D721Med (cell line): ENCODE measurements around the gene RHOXF2.
"Not testable (repeated sequence)": the region's sequence is repeated elsewhere in the genome, so short reads cannot be mapped to it uniquely, and the experiment has no call there.

Experiments
- DNase-seq: peaks from one replicate; pipeline ENCODE4 v3.0.0; 2011; ENCODE audit warnings: low spot score; ENCODE audit not compliant: insufficient read length
- FAIRE-seq: peaks from 2 replicates; lab custom pipeline; 2011; peaks lifted over from hg19 to GRCh38; lab: Jason Lieb, UNC
- CTCF ChIP-seq: IDR thresholded peaks from 2 replicates; pipeline ENCODE4 v1.5.1; 2012; ENCODE audit warnings: mild to moderate bottlenecking, control low read depth; ENCODE audit not compliant: insufficient read depth; ENCODE audit errors: missing control alignments

RHOXF2 gene, protein sequence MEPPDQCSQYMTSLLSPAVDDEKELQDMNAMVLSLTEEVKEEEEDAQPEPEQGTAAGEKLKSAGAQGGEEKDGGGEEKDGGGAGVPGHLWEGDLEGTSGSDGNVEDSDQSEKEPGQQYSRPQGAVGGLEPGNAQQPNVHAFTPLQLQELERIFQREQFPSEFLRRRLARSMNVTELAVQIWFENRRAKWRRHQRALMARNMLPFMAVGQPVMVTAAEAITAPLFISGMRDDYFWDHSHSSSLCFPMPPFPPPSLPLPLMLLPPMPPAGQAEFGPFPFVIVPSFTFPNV

DNA sequence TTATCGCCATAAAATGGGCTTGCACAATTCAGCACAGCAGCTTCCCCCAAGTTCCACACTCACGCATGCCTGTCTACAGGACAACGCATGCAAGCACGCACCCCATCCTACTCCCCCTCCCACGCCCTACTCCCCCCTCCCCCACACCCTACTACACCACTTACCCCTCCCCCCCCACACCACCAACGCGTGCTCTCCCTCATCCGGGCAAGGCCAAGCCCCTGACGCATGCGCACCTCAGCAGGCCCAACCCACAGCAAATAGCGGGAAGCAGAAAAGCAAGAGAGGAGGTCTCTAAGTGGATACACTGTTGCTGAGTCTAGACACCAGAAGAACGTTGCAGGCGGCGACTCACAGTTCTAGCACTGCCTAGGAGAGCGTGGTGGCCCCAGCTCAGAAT, at the start of gene RHOXF2:
Gene RHOXF2, plus strand, starts transcription at position 301 of the 400 bp plus-strand sequence. CDS start 138 bp downstream, outside the sequence.
- FAIRE-seq, DNase-seq: not testable (repeated sequence)

GRCh38 chrX:120109378-120109777, 49.0 kb upstream of the RHOXF2 start:
- no peak for TF ChIP-seq CTCF
- DNase-seq (no peak), FAIRE-seq (no peak)

GRCh38 chrX:120111611-120112010, 46.8 kb upstream of the RHOXF2 start:
- no peak for TF ChIP-seq CTCF
- FAIRE-seq (no peak), DNase-seq (no peak)

DNA sequence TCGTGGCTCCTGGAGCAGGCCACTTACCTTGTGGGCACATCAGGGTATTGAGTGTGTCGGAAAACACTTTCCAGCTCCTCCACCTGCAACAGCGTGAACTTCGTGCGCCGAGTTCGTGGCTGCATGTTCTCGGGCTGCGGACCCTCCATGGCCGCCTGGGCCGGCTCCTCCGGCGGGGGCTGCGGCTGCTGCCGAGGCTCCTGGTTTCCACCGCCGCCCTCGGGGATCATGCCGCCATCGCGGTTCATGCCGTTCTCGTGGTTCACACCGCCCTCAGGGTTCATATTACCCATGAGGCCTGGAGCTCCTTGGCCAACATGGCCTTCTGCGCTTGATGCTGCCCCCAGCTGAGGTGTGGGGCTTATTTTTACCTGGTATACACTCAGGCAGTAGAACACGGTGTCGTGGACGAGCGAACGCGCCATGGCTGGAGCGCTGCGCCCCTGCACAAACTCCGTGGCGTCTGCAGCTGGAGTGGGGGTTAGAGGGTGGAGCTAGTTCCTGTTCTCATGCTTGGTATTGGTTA, 42.9 kb upstream of the RHOXF2 start, which contains the start of gene RHOXF1:
Gene RHOXF1, minus strand, starts transcription at position 476 of the 526 bp plus-strand sequence. Its CDS starts 51 bp downstream, at position 425.
- TF ChIP-seq CTCF, result no peak
- no peak for FAIRE-seq
- no peak for DNase-seq

- TF ChIP-seq CTCF, result no peak
Observed at GRCh38 chrX:120120223-120120622, 38.2 kb upstream of the RHOXF2 start.

DNA sequence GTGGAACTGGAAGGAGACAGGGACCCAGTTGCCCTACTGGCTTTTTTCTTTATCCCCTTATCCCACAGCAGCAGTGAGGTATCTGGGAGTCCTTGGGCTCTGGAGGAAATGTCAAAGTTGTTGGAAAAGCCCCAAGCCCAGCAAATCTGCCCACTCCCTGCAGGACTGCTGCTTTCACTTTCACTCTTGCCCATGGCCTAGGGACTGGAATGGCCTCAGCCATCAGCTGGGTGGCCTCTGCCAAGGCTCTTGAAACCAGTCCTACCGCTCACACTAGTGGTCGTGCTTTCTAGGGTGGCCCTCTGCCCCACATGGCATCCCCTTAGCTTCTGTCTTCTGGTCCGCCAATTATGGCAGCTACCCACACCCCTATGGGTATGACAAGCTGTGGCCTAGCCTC, 33.0 kb upstream of the RHOXF2 start:
- FAIRE-seq (no peak), DNase-seq (no peak)
- no peak for TF ChIP-seq CTCF

More at GRCh38 chrX:120120223-120120622, 38.2 kb upstream of the RHOXF2 start:
- DNase-seq (no peak), FAIRE-seq (no peak)

GRCh38 chrX:120128306-120128846, 30.0 kb upstream of the RHOXF2 start:
- FAIRE-seq, DNase-seq: not testable (repeated sequence)

DNA sequence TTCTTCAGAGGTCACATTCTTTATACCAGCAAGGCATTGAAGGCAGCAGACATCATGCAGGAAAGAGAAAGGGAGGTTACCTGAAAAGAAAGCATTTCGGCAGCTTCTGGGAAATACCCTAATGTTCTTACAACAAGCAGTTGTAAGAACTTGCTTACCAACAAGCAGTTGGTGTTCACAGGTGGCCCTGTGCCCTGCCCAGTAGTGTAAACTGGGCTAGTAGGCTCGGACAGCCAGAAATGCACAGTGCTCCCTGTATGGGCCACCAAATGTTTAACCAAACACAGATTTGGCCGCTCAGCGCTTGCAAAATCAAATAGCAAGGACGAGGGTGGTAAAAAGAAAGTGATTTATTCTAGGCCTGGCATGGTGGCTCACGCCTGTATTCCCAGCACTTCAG, 22.3 kb upstream of the RHOXF2 start:
- no peak for TF ChIP-seq CTCF

More for the DNA sequence above, 22.3 kb upstream of the RHOXF2 start:
- DNase-seq (no peak), FAIRE-seq (no peak)
